Astrocyte of the spinal cord (primary cell): ENCODE results near the gene RRM1.
"Not testable (repeated sequence)": the region's sequence is repeated elsewhere in the genome, so short reads cannot be mapped to it uniquely, and the experiment has no call there.

Source experiments
- DNase-seq: peaks from one replicate; pipeline ENCODE4 v3.0.0; 2011; ENCODE audit warnings: low read depth, low spot score
- H3K4me3 ChIP-seq: 2 replicates; pipeline ENCODE4 v1.5.1; 2011; ENCODE audit warnings: low read depth, mild to moderate bottlenecking, low read length, moderate library complexity
- CTCF ChIP-seq: IDR thresholded peaks from 2 replicates; pipeline ENCODE4 v1.5.1; 2012; ENCODE audit warnings: low read depth, mild to moderate bottlenecking, low read length, inconsistent platforms
- in situ Hi-C: cut with HindIII; loops from 2 replicates; pipeline ENCODE4 v1.10.0; 2017; ENCODE audit warnings: low sequenced_read_pairs

RRM1 gene

GRCh38 chr11:4167758-4168157, 73.2 kb downstream of the RRM1 start:
- in situ Hi-C loops, result no loop called here
- no peak for DNase-seq
- no peak for TF ChIP-seq CTCF
- H3K4me3 ChIP-seq, result no peak overlapping the region

- DNase-seq, in situ Hi-C loops, H3K4me3 ChIP-seq: not testable (repeated sequence)
These were observed 81.2 kb downstream of the RRM1 start for GRCh38 chr11:4175620-4176350.

DNA sequence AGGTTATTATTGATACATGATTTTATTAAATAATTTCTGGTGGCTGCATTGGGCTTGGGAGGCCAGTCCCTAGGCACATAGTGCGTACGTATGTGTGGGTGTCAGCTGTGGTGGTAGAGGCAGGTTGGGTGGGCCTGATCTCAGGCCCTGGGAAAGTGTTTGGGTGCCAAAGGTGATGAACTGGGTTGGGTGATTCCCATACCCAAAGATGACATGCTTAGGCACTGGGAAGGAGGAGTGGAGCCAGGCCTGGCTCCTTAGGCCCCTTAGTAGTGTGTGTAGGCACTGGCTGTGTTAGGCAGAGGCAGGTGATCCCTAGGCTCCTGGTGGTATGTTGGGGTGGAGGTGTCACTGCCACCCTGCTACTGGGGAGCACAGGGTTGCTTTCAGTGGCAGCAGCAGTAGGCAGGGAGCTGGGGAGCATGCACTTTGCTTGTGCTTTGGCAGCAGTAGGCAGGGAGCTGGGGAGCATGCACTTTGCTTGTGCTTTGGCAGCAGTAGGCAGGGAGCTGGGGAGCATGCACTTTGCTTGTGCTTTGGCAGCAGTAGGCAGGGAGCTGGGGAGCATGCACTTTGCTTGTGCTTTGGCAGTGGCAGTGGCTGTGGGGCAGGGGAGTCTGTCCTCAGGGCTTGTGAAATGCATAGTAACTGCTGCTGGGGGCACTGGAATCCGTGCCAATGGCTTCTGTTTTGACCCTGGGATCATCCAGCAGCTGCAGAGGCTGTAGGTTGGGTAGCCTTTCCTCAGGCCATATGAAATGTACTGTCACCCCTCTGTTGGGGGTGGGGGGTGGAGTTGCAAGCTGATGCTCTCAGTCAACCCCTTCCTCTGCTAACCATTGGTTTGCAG, 84.4 kb downstream of the RRM1 start:
- no peak for DNase-seq
- TF ChIP-seq CTCF, result no peak
- in situ Hi-C loops, result no loop called here
- H3K4me3 ChIP-seq, result no peak overlapping the region

- in situ Hi-C loops, result no loop called here
- no peak for DNase-seq
- TF ChIP-seq CTCF, result no peak
- H3K4me3 ChIP-seq, result no peak overlapping the region
These were observed 86.0 kb downstream of the RRM1 start for GRCh38 chr11:4180441-4181183.

GRCh38 chr11:4181782-4182721, 87.5 kb downstream of the RRM1 start:
- in situ Hi-C loops, result no loop called here
- no peak overlapping the region for H3K4me3 ChIP-seq
- peak; percentile 80 for TF ChIP-seq CTCF
- DNase-seq, result peak; percentile 43

DNA sequence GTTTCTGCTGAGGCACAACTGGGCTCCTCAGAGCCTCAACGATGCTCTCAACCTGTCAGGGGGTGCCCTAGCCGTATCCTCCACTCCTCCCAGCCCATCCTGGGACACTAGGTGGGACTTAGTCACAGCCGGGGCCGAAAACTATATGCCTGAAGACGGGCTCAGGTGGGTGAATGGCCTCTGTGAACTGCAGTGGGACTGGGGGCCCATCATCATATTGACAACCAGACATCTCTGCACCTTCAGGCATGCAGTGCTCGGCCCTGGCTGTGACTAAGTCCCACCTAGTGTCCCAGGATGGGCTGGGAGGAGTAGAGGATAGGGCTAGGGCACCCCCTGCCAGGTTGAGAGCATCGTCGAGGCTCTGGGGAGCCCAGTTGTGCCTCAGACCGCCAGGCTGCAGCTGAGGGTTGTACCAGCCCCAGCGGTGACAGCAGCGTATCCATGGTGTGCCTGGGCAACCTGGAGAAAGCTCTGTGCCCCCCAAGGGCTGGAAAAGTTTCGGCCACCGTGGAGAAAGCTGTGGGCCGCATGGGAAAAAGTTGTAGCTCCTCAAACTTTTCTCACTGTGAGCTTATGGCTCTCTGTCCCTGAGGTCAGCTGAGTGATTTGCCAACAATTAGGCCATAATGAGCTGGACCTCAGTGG, 88.9 kb downstream of the RRM1 start:
- in situ Hi-C loops, result no loop called here
- no peak overlapping the region for H3K4me3 ChIP-seq
- DNase-seq, result no peak

More for the DNA sequence above, 88.9 kb downstream of the RRM1 start:
- no peak for TF ChIP-seq CTCF
